ENCODE data around the gene CNBP.

The CNBP gene

DNA sequence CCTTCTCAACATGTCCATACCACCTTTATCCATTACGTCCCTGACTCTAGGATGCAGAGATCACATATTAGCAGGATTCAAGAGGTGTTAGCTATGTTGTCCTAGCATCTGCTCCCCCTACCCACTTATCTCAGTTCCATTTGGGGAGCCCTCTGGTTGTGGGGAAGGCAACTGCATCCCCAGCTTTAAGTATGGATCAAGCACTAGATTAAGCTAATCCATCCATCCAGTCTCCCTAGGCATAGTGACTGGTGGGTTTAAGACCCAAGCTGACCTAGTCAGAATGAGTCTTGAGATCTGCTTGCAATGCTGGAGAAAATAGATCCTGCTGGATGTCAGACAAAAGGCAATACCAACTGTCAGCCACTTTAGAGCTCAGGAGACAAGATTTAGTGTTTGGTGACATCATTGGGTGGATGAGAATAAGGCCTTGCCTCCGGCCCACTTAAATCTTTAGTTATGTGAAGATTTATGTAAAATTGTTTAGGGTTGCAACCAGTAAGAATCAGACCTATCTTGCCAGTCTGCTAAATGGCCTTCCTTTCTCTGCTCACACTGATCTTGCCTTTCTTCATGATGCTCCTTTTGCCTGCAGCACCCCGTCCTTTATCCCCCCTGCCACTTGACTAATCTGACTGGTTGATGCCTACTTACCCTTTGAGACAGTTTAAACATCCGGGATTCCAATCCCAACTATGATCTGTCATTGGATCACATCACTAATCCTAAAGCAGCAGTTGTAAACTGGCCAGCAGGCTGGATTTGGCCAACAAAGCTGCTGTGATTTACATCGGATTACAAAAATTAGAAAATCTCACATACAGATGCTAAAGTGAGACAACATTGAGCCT is 20.7 kb downstream of the CNBP start:
- TF ChIP-seq GATA3 (IDR thresholded peaks at IDR 0.05; ENCODE audit: low read depth, low read length), result no peak
- no peak for TF ChIP-seq GATA2 (IDR thresholded peaks at IDR 0.05; ENCODE audit: low read depth, low read length)

DNA sequence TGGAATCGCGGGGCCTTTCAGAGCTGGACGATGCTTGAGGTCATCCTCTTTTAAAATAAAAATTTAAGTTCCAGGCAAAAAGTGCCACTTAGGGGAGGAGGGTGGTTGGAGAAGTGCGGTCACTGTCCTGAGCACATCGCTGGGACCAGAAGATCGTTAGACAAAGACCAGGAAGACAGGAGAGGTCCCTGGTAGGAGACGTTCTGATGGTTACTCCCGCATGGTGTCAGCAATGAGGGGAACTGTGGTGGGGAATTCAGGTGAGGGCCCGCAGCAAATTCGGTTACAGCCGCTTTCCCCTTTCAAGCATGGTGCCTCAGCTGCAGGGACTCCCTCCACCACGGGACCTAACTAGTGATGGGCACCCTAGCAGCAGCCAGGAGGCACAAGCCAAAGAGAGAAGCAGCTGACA is 21.8 kb downstream of the CNBP start:
- TF ChIP-seq GATA2 (IDR thresholded peaks at IDR 0.05; ENCODE audit: low read depth, low read length) (no peak), GATA3 (IDR thresholded peaks at IDR 0.05; ENCODE audit: low read depth, low read length) (no peak)

DNA sequence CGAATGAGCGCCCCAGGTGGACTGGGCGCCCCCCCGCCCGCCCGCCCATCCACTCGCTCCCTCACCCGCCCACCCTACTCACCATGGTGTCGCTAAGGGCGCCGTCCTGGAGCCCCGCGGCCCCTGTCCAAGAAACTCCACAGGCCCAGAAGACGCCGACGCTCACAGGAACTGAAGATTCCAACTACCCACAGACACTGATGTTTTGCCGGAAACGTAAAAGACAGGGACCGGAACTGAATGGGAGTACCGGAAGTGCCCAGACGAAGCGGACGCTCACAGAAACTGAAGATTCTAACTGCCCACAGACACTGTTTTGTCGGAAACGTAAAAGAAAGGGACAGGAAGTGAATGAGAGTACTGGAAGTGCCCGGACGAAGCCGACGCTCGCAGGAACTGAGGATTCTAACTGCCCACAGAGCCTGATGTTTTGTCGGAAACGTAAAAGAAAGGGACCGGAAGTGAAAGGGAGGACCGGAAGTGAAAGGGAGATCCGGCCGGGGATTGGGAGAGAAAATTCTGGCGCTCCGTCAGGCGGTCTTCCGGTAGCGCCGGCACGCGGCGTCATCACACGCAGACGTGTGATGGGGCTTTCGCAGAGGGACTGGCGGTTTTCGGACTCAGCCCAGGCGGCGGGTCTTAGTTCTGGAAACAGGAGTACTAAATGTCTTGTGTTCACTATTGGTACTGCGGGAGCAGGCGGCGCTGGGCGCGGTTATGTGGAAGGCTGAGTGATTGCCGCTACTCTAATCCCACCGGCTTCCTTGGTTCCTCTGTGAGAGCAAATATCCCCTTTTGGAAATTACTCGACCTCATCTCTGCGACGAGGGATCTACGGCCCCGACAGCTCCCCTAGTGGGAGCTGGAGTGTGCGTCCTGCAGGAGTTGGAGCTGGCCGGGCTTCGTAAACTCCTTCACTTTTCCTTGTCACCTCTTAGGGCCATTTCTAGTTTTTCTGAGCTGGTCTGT is 22.5 kb downstream of the CNBP start, which contains the start of gene ISY1:
Gene ISY1 (minus strand): TSS at position 173 of the 969 bp plus-strand sequence. CDS start 88 bp downstream, at position 85.
- TF ChIP-seq GATA3 (IDR thresholded peaks at IDR 0.05; ENCODE audit: low read depth, low read length), result no peak
- no peak; the same call in 1 of the 2 replicates for TF ChIP-seq GATA2 (IDR thresholded peaks at IDR 0.05; ENCODE audit: low read depth, low read length)

DNA sequence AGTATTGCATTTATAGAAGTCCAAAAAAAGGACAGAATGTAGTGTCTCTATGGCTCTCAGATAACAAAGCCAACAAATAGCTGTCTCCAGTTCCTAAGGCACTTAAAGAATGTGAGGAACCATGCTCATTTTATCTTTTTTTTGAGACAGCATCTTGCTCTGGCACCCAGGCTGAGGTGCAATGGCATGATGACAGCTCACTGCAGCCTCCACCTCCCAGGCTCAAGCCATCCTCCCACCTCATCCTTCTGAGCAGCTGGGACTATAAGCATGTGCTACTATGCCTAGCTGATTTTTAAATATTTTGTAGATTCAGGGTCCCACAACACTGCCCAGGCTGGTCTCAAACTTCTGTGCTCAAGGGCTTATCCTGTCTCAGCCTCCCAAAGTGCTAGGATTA is 38.9 kb downstream of the CNBP start:
- TF ChIP-seq GATA3 (IDR thresholded peaks at IDR 0.05; ENCODE audit: low read depth, low read length) (no peak), GATA2 (IDR thresholded peaks at IDR 0.05; ENCODE audit: low read depth, low read length) (no peak)

DNA sequence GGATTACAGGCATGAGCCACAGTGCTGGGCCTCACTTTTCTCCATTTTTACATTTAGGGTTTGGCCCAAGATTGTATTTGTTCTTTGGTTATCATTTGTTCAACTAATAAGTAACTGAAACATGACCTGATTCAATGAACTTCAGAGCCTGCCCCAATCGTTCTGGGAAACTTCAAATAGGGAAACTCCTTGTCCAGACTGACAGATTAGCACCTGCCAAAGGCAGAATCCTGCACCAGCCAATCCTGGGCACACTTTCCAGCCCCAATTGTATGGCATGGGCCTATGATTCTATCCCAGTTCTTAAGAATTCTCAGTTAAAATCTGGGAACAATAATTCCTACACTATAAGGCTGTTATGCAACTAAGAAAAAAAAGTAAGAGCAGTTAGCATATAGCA is 43.8 kb downstream of the CNBP start:
- TF ChIP-seq GATA2 (IDR thresholded peaks at IDR 0.05; ENCODE audit: low read depth, low read length) (no peak), GATA3 (IDR thresholded peaks at IDR 0.05; ENCODE audit: low read depth, low read length) (no peak)

DNA sequence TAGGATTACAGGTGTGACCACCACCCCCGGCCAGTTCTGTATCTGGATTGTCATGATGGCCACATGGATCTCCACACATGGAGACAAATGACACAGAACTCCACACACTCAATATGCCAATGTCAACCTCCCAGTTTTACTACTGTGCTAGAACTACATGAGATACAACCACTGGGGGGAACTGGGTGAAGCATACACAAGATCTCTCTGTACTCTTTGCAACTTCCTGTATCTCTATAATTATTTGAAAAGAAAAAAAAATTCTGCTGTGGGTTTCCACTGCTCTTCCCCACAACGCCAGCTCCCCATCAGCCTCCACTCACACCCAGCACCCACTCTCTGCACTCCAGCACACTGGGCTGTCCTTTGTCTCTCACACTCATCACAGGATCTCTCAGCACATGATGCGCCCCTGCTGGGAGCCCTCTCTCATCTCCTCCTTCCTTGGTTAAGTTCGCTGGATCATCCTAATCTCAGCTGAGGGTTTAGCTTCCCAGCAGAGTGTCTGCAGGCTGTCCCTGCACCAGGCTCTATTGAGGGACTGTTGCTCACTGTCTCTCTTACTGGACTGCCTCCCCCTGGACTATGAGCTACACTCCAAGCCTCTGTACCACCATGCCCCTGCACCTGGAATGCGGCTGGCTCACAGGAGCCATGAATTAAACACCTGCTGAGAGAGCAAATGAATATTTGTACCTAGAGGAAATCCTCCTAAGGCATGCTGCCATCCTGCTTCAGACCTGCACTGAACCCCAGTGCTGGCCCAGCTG is 51.4 kb downstream of the CNBP start:
- TF ChIP-seq GATA2 (IDR thresholded peaks at IDR 0.05; ENCODE audit: low read depth, low read length) (no peak), GATA3 (IDR thresholded peaks at IDR 0.05; ENCODE audit: low read depth, low read length) (no peak)

DNA sequence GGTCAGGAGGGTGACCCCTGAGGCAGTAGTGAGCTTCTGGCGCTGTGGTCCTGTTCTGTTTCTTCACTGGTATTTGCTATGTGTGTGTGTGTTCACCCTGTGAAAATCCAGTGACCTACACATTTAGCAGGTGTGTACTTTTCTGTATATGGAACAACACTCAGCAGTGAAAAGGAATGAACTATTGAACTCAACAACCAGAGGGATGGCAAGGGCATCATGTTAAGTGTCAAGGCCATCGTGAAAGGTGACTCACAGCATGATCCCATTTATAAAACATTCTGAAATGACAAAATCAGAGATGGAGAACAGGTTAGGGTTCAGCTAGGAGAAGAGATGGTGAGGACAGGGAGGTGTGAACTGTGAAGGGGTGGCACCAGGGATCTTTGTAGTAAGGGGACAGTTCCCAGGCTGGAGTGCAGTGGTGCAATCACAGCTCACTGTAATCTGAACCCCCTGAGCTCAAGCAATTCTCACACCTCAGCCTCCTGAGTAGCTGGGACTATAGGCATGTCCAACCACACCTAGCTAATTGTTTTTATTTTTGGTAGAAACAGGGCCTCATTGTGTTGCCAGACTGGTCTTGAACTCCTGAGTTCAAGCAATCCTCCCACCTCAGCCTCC is 52.1 kb downstream of the CNBP start:
- no peak for TF ChIP-seq GATA2 (IDR thresholded peaks at IDR 0.05; ENCODE audit: low read depth, low read length)
- no peak for TF ChIP-seq GATA3 (IDR thresholded peaks at IDR 0.05; ENCODE audit: low read depth, low read length)

DNA sequence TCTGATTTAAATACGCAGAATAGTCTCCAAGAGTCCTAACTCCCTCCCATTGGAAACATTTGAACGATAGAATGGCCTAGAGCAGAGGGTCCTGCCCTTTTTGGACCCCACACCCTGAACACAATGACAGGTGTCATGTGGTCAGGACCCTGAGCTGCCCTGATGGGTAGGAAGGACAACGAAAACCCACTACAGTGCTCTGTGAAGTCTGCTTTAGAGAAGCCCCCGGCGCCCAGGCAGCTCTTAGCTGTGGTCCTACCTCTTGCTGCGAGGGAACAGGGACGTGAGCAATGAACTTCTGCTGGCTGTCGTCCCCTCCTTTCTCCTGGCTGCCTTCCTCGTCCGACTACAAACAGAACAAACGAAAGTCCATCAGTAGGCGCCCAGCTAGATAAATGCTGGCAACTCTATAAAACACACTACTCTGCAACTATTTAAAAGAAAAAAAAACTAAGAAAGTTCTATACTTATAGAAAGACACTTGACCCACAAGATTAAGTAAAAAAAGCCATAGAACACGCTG is 53.3 kb downstream of the CNBP start:
- TF ChIP-seq GATA3 (IDR thresholded peaks at IDR 0.05; ENCODE audit: low read depth, low read length) (no peak), GATA2 (IDR thresholded peaks at IDR 0.05; ENCODE audit: low read depth, low read length) (no peak)

DNA sequence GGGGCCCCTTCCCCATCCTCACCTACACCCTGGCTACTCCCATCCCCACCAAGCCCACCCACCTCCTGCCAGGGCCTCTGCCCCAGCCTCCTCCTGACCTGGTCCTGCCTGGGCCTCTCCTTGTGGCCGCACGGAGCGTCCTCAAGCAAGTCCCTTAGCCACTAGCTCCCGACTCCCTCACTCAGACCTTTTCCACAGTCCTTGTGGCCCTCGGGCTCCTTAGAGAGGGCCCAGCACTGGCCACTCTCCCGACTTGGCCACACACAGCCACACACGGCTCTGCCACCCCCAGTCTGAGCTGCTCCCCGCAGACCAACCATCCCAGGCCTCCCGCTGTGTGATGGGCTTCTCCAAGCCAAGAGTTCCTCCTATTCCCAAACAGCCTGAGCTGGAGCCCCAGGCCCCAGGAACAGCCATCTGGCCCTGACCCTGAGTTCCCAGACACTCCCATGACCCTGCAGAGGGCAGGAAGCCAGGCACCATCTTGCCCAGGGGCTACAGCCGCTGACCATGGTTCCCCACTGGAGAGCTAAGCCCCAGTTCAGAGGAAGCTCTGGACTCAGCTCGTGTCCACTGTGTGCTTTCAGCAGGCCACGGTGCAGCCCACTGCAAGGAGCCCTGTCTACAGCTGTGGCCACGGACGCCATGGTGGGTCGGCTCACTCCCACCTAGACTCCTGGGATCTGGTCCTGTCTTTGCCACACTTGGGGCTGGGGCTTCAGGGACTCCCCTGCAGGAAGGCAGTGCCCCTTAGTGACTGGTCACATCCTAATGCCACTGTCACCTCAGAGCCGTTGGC is 55.1 kb downstream of the CNBP start:
- TF ChIP-seq GATA3 (IDR thresholded peaks at IDR 0.05; ENCODE audit: low read depth, low read length) (no peak), GATA2 (IDR thresholded peaks at IDR 0.05; ENCODE audit: low read depth, low read length) (no peak)

DNA sequence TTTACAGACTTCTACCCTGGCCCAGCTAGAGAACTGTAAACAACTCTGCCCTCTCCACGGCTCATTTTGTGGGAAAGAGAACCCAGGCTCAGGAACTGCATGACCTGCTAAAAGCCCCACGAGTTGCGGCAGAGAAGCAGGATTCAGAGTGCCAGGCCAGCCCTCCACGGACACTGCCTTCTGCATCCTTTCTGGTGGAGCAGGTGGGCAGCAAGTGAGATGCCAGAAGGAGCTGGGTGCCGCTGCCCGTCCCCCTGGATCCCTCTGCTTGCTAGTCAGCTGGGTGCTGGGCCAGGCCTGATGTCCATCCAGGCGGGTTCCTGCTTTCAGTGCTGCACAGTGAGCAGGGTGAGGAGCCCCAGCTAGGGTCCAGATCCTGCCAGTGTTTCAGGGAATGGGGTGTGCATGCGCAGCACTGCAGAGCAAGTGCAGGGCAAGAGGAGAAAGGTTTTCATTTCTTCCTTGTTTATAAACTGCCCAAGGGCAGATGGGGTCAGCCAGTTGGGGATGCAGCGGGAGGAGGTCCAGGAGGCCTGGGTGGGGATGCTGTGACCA is 56.9 kb downstream of the CNBP start:
- no peak for TF ChIP-seq GATA3 (IDR thresholded peaks at IDR 0.05; ENCODE audit: low read depth, low read length)
- TF ChIP-seq GATA2 (IDR thresholded peaks at IDR 0.05; ENCODE audit: low read depth, low read length), result no peak

DNA sequence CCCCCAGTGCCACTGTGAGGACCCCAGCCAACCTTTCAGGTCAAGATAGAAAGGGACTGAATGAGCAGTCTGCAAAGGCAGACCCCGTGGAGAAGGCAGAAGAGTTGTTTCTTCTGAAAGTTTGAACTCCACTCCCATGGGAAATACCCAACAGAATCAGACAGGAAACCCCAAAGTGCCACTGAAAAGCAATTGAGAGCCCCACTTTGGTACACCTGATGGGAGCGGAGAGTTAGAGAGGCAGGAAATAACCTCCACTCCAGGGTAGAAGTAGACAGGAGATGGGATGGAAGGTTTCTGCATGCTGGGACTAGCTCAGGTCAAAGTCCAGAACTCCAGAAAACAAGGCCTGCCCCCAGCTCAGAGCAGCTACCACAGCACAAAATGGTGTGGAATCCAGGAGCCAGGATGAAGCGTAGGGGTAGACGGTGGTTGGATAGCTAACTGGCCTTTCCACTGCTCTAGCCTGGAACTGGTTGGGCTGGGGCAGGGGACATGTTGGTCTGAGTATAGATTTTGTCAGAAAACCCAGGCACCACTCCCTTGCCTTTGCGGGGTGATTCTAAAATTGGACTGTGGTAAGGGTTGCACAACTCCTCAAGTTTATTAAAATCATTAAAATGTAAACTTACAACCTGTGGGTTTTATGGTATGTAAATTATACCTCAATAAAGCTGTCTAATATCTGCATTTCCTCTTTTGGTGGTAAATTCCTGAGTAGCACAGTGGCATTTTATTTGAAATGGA is 60.2 kb downstream of the CNBP start:
- TF ChIP-seq GATA3 (IDR thresholded peaks at IDR 0.05; ENCODE audit: low read depth, low read length), result no peak
- TF ChIP-seq GATA2 (IDR thresholded peaks at IDR 0.05; ENCODE audit: low read depth, low read length), result no peak
